ENCODE data around the gene SALL4.

- TF ChIP-seq TAF1 (IDR thresholded peaks at IDR 0.05; ENCODE audit: borderline replicate concordance, insufficient read depth, low read length), result no peak
- TF ChIP-seq POLR2AphosphoS5 (IDR thresholded peaks at IDR 0.05; ENCODE audit: low read depth, low read length), result no peak
These were observed 35.1 kb downstream of the SALL4 start for GRCh38 chr20:51766994-51767866.
